Endothelial cell of umbilical vein (primary cell): Measurements from ENCODE around the gene RHOA. TPM values are rescaled to one million over a fixed set of nuclear protein-coding genes. Genes with fewer than 3 reads are reported as not detected.

Source experiments
- BruUV-seq: library from RNA; stranded (reverse); fragments of 400-500 nt; replicated peaks from 2 replicates; lab custom pipeline; 2021; lab: Mats Ljungman, UMichigan
- CTCF ChIA-PET: fragments of 300-600, 350-600 bp; sonication (Branson Sonifier 250); formaldehyde crosslinking; loops from one replicate; lab custom pipeline; 2021; ENCODE audit warnings: antibody characterized with exemption, inconsistent platforms; lab: Charles Lee
- POLR2A ChIA-PET: fragments of 300-600, 350-600 bp; sonication (Branson Sonifier 250); formaldehyde crosslinking; loops from one replicate; lab custom pipeline; 2021; ENCODE audit warnings: antibody characterized with exemption, inconsistent platforms; lab: Charles Lee
- DNase-seq: peaks from one replicate; pipeline ENCODE4 v3.0.0-alpha.2; 2011; ENCODE audit warnings: low read depth, low spot score
- FAIRE-seq: peaks from 2 replicates; lab custom pipeline; 2011; peaks lifted over from hg19 to GRCh38; lab: Jason Lieb, UNC
- H2AFZ ChIP-seq: 2 replicates; pipeline ENCODE4 v1.6.0; 2012; ENCODE audit warnings: low read depth, low read length, control low read depth, inconsistent platforms
- H3K27ac ChIP-seq: 2 replicates; pipeline ENCODE4 v1.5.1; 2011; ENCODE audit warnings: low read depth, mild to moderate bottlenecking, control low read depth, low read length, moderate library complexity; ENCODE audit not compliant: insufficient read depth
- H3K27me3 ChIP-seq, 2 experiments: 2 replicates each; pipeline versions ENCODE4 v1.6.0 to v1.6.1; 2011; ENCODE audit warnings: low read length in 2 of 2, mixed read lengths in 1 of 2; ENCODE audit not compliant: control insufficient read depth in 2 of 2, insufficient read depth in 2 of 2
- H3K36me3 ChIP-seq, 2 experiments: 2 replicates in 1 of 2; 3 replicates in 1 of 2; pipeline ENCODE4 v1.5.1; 2011; ENCODE audit warnings: low read length in 2 of 2, mild to moderate bottlenecking in 1 of 2, moderate library complexity in 1 of 2; ENCODE audit not compliant: control insufficient read depth in 2 of 2, insufficient read depth in 2 of 2; ENCODE audit errors: extremely low read depth in 1 of 2
- H3K4me1 ChIP-seq: 3 replicates; pipeline ENCODE4 v1.5.1; 2011; ENCODE audit warnings: mild to moderate bottlenecking, low read length; ENCODE audit not compliant: control insufficient read depth, insufficient read depth; ENCODE audit errors: extremely low read depth
- H3K4me2 ChIP-seq: 2 replicates; pipeline ENCODE4 v1.6.1; 2011; ENCODE audit warnings: low read length, control low read depth, mixed read lengths; ENCODE audit not compliant: insufficient read depth
- H3K4me3 ChIP-seq, 3 experiments: fragments of 200-600 bp in 1 of 3; sonication (generic), shearing (Covaris generic) in 1 of 3; replicated peaks in 1 of 3; 2 replicates each; pipeline ENCODE4 v1.5.1; 2011 to 2016; ENCODE audit warnings: control low read depth in 3 of 3, low read length in 3 of 3, mild to moderate bottlenecking in 2 of 3, inconsistent platforms in 1 of 3, low read depth in 1 of 3, moderate library complexity in 1 of 3; ENCODE audit not compliant: insufficient read depth in 1 of 3
- H3K79me2 ChIP-seq: 2 replicates; pipeline ENCODE4 v1.6.0; 2012; ENCODE audit warnings: low read length, inconsistent platforms; ENCODE audit not compliant: control insufficient read depth, insufficient read depth
- H3K9ac ChIP-seq: replicated peaks from 2 replicates; pipeline ENCODE3; 2011; ENCODE audit warnings: low read length, control low read depth; ENCODE audit not compliant: insufficient read depth; ENCODE audit errors: extremely low read depth
- H3K9me1 ChIP-seq: replicated peaks from 3 replicates; pipeline ENCODE4 v1.6.0; 2011; ENCODE audit warnings: mild to moderate bottlenecking, low read length; ENCODE audit not compliant: control insufficient read depth, insufficient read depth; ENCODE audit errors: extremely low read depth
- H3K9me3 ChIP-seq: replicated peaks from 2 replicates; pipeline ENCODE4 v1.5.1; 2012; ENCODE audit warnings: low read length, inconsistent platforms; ENCODE audit not compliant: control insufficient read depth, insufficient read depth
- H4K20me1 ChIP-seq: replicated peaks from 2 replicates; pipeline ENCODE3; 2011; ENCODE audit warnings: mild to moderate bottlenecking, low read length; ENCODE audit not compliant: control insufficient read depth, insufficient read depth; ENCODE audit errors: extremely low read depth
- CTCF ChIP-seq, 2 donors: IDR thresholded peaks; 1 replicate in 1 of 2; 2 replicates in 1 of 2; pipeline ENCODE4 v1.5.1; 2011; ENCODE audit warnings: low read length in 2 of 2, mild to moderate bottlenecking in 2 of 2, moderate library complexity in 2 of 2, control low read depth in 1 of 2, inconsistent platforms in 1 of 2, low read depth in 1 of 2; ENCODE audit not compliant: insufficient read depth in 1 of 2; ENCODE audit errors: extremely low read depth in 1 of 2
- EZH2 ChIP-seq: IDR thresholded peaks from 2 replicates; pipeline ENCODE4 v1.6.1; 2012; ENCODE audit warnings: borderline replicate concordance, low read depth, mild to moderate bottlenecking, moderate library complexity, low read length, inconsistent platforms; ENCODE audit not compliant: severe bottlenecking
- GATA2 ChIP-seq: IDR thresholded peaks from 2 replicates; pipeline ENCODE4 v1.7.0; 2011; ENCODE audit warnings: low read depth, mild to moderate bottlenecking, moderate library complexity, mixed read lengths, low read length; ENCODE audit not compliant: insufficient read length, insufficient read depth
- MAX ChIP-seq: IDR thresholded peaks from 2 replicates; pipeline ENCODE4 v1.6.1; 2011; ENCODE audit not compliant: insufficient read depth, insufficient read length
- POLR2A ChIP-seq: IDR thresholded peaks from 2 replicates; pipeline ENCODE4 v1.6.1; 2012; ENCODE audit warnings: low read depth, mild to moderate bottlenecking, control low read depth, low read length
- POLR2AphosphoS5 ChIP-seq: IDR thresholded peaks from 2 replicates; pipeline ENCODE4 v1.6.1; 2012; ENCODE audit warnings: low read depth, mild to moderate bottlenecking, control low read depth, low read length, moderate library complexity; ENCODE audit not compliant: insufficient read depth
- dilution Hi-C: fragments of 300-500 bp; cut with MboI; formaldehyde crosslinking; loops from one replicate; pipeline ENCODE4 v1.15.0; 2019; ENCODE audit warnings: low sequenced_read_pairs; ENCODE audit not compliant: extremely low pct_ligation_motif_present
- intact Hi-C: fragments of 100-400 bp; cut with micrococcal nuclease; formaldehyde crosslinking; loops from one replicate; pipeline ENCODE4 v1.10.0; 2022
- polyA plus RNA-seq, 4 experiments: library from polyadenylated mRNA; depleted of rRNA in 3 of 4; stranded (reverse) in 3 of 4; unstranded in 1 of 4; fragments of >200 nt; gene quantifications; 2 replicates each; pipeline versions ENCODE4 v1.2.1 to v1.2.3, GENCODE V29; 2011 to 2012; ENCODE audit warnings: missing spikeins in 1 of 4
- total RNA-seq: library from RNA; stranded (reverse); gene quantifications from 2 replicates; pipeline ENCODE4 v1.2.3, GENCODE V29; 2021

Gene RHOA
- total and polyA plus RNA-seq, 2 donors (not counting 3 experiments of a cell fraction or from before 2014, with no cell fraction given) = 450 to 580 TPM

GRCh38 chr3:49370585-49371290 lies 41.0 kb downstream of the RHOA start:
- H3K27me3 ChIP-seq = no peaks in the 10 kb centered on the region
- H3K9me3 ChIP-seq = no peaks in the 10 kb centered on the region
- no TSS peak for BruUV-seq
- POLR2A ChIA-PET = no interaction called here
- H4K20me1 ChIP-seq = peaks cover 8% of the 10 kb centered on the region
- TF ChIP-seq EZH2 = no peak
- TF ChIP-seq GATA2 = no peak
- TF ChIP-seq CTCF (IDR thresholded peaks at IDR 0.05; ENCODE audit: extremely low read depth in 1 of 2, insufficient read depth in 1 of 2, low read depth in 1 of 2, low read length in 2 of 2) = no peak
- no peak for TF ChIP-seq MAX
- no peak for TF ChIP-seq POLR2A
- TF ChIP-seq POLR2AphosphoS5 = no peak
- CTCF ChIA-PET = interaction anchor here (1.6 to 2.0 kb wide), 3 partner anchors 12 to 31 kb away, joined by 4 to 8 read pairs (median 5); partner anchors contain the start of gene USP4
- no peak for DNase-seq
- no peaks in the 10 kb centered on the region for H3K9me1 ChIP-seq
- H2AFZ ChIP-seq = no peak overlapping the region
- peaks cover 91% of the 10 kb centered on the region for H3K79me2 ChIP-seq
- intact Hi-C loops (no loop called here), dilution Hi-C loops (no loop called here)
- no peak for FAIRE-seq
- no peaks in the 10 kb centered on the region for H3K4me1 ChIP-seq
- no peak overlapping the region for H3K9ac ChIP-seq
- no peak overlapping the region for H3K27ac ChIP-seq
- no peak overlapping the region for H3K4me2 ChIP-seq
- H3K4me3 ChIP-seq = no peak overlapping the region
- peaks cover 31 to 40% of the 10 kb centered on the region in 2 experiments for H3K36me3 ChIP-seq
